Keratinocyte (primary cell): ENCODE results near the gene LCA5. TPM values are rescaled to one million over a fixed set of nuclear protein-coding genes. Genes with fewer than 3 reads are reported as not detected.

Experiments
- DNase-seq: peaks from one replicate; pipeline ENCODE4 v3.0.0-alpha.2; 2011; ENCODE audit warnings: low read depth, missing footprints, low spot score
- FAIRE-seq: peaks from 2 replicates; lab custom pipeline; 2011; peaks lifted over from hg19 to GRCh38; lab: Jason Lieb, UNC
- H2AFZ ChIP-seq: 2 replicates; pipeline ENCODE4 v1.6.0; 2012; ENCODE audit warnings: low read length, control low read depth, inconsistent platforms; ENCODE audit not compliant: control insufficient read depth
- H3K27ac ChIP-seq: 2 replicates; pipeline ENCODE4 v1.5.1; 2011; ENCODE audit warnings: low read length; ENCODE audit not compliant: control insufficient read depth, insufficient read depth
- H3K27me3 ChIP-seq: 3 replicates; pipeline ENCODE4 v1.6.0; 2011; ENCODE audit warnings: low read length; ENCODE audit not compliant: control insufficient read depth, insufficient read depth; ENCODE audit errors: extremely low read depth
- H3K36me3 ChIP-seq, 2 experiments: 2 replicates in 1 of 2; 3 replicates in 1 of 2; pipeline ENCODE4 v1.5.1; 2011; ENCODE audit warnings: low read length in 2 of 2, mild to moderate bottlenecking in 1 of 2; ENCODE audit not compliant: control insufficient read depth in 2 of 2, insufficient read depth in 2 of 2; ENCODE audit errors: extremely low read depth in 1 of 2
- H3K4me1 ChIP-seq: 3 replicates; pipeline ENCODE4 v1.5.1; 2011; ENCODE audit warnings: low read length; ENCODE audit not compliant: control insufficient read depth, insufficient read depth; ENCODE audit errors: extremely low read depth
- H3K4me2 ChIP-seq: 3 replicates; pipeline ENCODE4 v1.6.0; 2011; ENCODE audit warnings: low read depth, low read length; ENCODE audit not compliant: control insufficient read depth, insufficient read depth; ENCODE audit errors: extremely low read depth
- H3K4me3 ChIP-seq, 3 experiments: fragments of 200-600 bp in 1 of 3; sonication (generic) in 1 of 3; 2 replicates in 2 of 3; 3 replicates in 1 of 3; pipeline ENCODE4 v1.5.1; 2011 to 2016; ENCODE audit warnings: low read length in 3 of 3, mild to moderate bottlenecking in 3 of 3, control low read depth in 2 of 3, inconsistent platforms in 1 of 3, low read depth in 1 of 3, mixed read lengths in 1 of 3, mixed run types in 1 of 3, moderate library complexity in 1 of 3; ENCODE audit not compliant: control insufficient read depth in 2 of 3, insufficient read depth in 2 of 3; ENCODE audit errors: extremely low read depth in 1 of 3
- H3K79me2 ChIP-seq: 2 replicates; pipeline ENCODE4 v1.6.0; 2012; ENCODE audit warnings: low read length; ENCODE audit not compliant: control insufficient read depth, insufficient read depth
- H3K9ac ChIP-seq: 3 replicates; pipeline ENCODE4 v1.6.0; 2011; ENCODE audit warnings: low read length; ENCODE audit not compliant: control insufficient read depth, insufficient read depth; ENCODE audit errors: extremely low read depth
- H3K9me1 ChIP-seq: 3 replicates; pipeline ENCODE4 v1.6.0; 2011; ENCODE audit warnings: low read length; ENCODE audit not compliant: control insufficient read depth, insufficient read depth; ENCODE audit errors: extremely low read depth
- H3K9me3 ChIP-seq: 2 replicates; pipeline ENCODE4 v1.5.1; 2012; ENCODE audit warnings: low read depth, low read length; ENCODE audit not compliant: control insufficient read depth
- H4K20me1 ChIP-seq: 3 replicates; pipeline ENCODE4 v1.6.0; 2011; ENCODE audit warnings: low read length; ENCODE audit not compliant: control insufficient read depth, insufficient read depth; ENCODE audit errors: extremely low read depth
- EZH2 ChIP-seq: IDR thresholded peaks from one replicate; pipeline ENCODE4 v1.6.1; 2012; ENCODE audit warnings: inconsistent platforms, mild to moderate bottlenecking, low read length, moderate library complexity
- dilution Hi-C: fragments of 300-500 bp; cut with MboI; formaldehyde crosslinking; loops from one replicate; pipeline ENCODE4 v1.7.0; 2020; ENCODE audit warnings: low sequenced_read_pairs; ENCODE audit not compliant: extremely low pct_ligation_motif_present
- polyA plus RNA-seq, 5 experiments: library from polyadenylated mRNA; depleted of rRNA in 3 of 5; stranded (reverse) in 3 of 5; stranded (forward) in 1 of 5; unstranded in 1 of 5; fragments of >200 nt; gene quantifications; 1 replicate in 1 of 5; 2 replicates in 3 of 5; 3 replicates in 1 of 5; pipeline versions ENCODE4 v1.2.1 to v1.2.3, GENCODE V29; 2011 to 2012; ENCODE audit warnings: missing spikeins in 2 of 5, low read depth in 1 of 5, low replicate concordance in 1 of 5
- TF ChIP-seq, protein P1 (sequence below), 3 experiments: IDR thresholded peaks in 1 of 3; conservative IDR thresholded peaks in 1 of 3; optimal IDR thresholded peaks in 1 of 3; 2 replicates in 2 of 3; 3 replicates in 1 of 3; pipeline versions ENCODE3 to v1.5.1; 2011; ENCODE audit warnings: low read length in 3 of 3, mild to moderate bottlenecking in 3 of 3, moderate library complexity in 2 of 3, control low read depth in 1 of 3, inconsistent platforms in 1 of 3; ENCODE audit not compliant: insufficient read depth in 2 of 3; ENCODE audit errors: extremely low read depth in 1 of 3

The LCA5 gene
- polyA plus RNA-seq, 1 donor (not counting 4 experiments of a cell fraction or from before 2014, with no cell fraction given), result 1.6 TPM

DNA sequence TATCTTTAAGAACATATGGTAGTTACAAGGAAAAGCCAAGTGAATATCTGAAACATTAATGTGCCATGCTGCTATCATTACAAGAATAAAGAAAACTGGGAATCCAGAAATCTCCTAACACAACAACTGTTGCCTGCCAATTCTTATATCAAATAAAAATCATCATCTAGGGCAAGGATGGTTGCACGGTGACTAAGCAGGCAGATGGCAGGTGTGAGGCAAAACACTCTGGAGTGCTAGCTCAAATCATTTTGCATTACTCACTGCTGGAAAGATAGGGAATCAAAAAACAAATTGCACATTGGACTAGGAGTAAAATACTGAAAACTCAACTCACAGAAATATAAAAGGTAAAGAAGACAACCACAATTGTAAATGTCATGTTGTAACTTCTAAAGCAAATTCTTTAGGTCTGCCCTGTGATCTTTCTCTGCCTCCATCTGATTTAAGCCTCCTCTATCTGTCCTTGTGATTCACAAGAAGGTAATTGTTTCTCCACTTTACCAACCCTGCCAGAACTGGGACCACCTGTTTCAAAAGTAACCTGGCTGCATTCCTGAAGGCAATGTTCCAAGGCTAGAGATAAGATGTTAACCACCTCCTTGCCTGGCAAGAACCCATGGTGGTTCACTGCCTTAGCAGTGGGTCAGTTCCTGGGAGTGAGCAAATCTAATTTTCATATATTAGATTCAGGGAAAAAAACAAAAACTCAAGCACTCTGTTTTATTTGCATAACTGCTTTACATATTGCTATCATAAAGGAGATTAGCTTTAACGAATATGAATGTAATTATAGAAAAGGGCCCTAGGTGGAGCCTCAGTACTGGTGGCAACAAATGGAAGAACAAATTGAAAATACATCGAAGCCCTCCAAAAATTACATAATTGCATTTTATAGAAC lies 33.1 kb upstream of the LCA5 start:
- Histone ChIP-seq H3K27ac (peak overlapping the region; percentile 35), H3K9me3 (no peaks in the 10 kb centered on the region), H3K4me1 (peaks cover 19% of the 10 kb centered on the region), H4K20me1 (no peaks in the 10 kb centered on the region), H3K9me1 (no peaks in the 10 kb centered on the region), H3K4me2 (peak overlapping the region; percentile 59), H3K4me3 (peak overlapping the region in 1 of 3 experiments; percentile 3), H3K27me3 (no peaks in the 10 kb centered on the region), H3K9ac (no peak overlapping the region), H3K79me2 (no peaks in the 10 kb centered on the region), H2AFZ (no peak overlapping the region), H3K36me3 (no peaks in the 10 kb centered on the region)
- FAIRE-seq (peak; percentile 88), DNase-seq (peak; percentile 7)
- TF ChIP-seq, protein P1, sequence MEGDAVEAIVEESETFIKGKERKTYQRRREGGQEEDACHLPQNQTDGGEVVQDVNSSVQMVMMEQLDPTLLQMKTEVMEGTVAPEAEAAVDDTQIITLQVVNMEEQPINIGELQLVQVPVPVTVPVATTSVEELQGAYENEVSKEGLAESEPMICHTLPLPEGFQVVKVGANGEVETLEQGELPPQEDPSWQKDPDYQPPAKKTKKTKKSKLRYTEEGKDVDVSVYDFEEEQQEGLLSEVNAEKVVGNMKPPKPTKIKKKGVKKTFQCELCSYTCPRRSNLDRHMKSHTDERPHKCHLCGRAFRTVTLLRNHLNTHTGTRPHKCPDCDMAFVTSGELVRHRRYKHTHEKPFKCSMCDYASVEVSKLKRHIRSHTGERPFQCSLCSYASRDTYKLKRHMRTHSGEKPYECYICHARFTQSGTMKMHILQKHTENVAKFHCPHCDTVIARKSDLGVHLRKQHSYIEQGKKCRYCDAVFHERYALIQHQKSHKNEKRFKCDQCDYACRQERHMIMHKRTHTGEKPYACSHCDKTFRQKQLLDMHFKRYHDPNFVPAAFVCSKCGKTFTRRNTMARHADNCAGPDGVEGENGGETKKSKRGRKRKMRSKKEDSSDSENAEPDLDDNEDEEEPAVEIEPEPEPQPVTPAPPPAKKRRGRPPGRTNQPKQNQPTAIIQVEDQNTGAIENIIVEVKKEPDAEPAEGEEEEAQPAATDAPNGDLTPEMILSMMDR (optimal IDR thresholded peaks at IDR 0.05 in 1 of 3, IDR thresholded peaks at IDR 0.05 in 1 of 3, conservative IDR thresholded peaks at IDR 0.05 in 1 of 3; ENCODE audit: extremely low read depth in 1 of 3, insufficient read depth in 2 of 3, low read length in 3 of 3), result peak in 2 of 3 experiments; percentile 42 to 48
- TF ChIP-seq EZH2, result no peak
- dilution Hi-C loops, result no loop called here

DNA sequence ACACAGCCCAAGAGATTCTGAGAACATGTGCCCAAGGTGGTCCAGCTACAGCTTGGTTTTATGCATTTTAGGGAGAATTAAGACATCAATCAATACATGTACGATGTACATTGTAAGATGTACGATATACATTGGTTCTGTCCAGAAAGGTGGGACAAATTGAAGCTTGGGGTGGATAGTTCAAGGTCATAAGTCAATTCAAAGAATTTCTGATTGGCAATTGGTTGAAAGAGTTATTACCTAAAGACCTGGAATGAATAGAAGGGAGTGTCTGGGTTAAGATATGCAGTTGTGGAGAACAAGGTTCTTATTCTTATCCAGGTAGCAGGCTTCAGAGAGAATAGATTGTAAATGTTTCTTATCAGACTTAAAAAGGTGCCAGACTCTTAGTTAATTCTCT lies 31.8 kb upstream of the LCA5 start:
- dilution Hi-C loops, result no loop called here
- FAIRE-seq (no peak), DNase-seq (no peak)
- peaks cover 15% of the 10 kb centered on the region for H3K4me1 ChIP-seq
- H3K9ac ChIP-seq, result no peak overlapping the region
- H3K36me3 ChIP-seq, result no peaks in the 10 kb centered on the region
- H3K9me3 ChIP-seq, result no peaks in the 10 kb centered on the region
- H4K20me1 ChIP-seq, result no peaks in the 10 kb centered on the region
- no peak overlapping the region for H3K27ac ChIP-seq
- H3K9me1 ChIP-seq, result no peaks in the 10 kb centered on the region
- TF ChIP-seq, protein P1 (optimal IDR thresholded peaks at IDR 0.05 in 1 of 3, IDR thresholded peaks at IDR 0.05 in 1 of 3, conservative IDR thresholded peaks at IDR 0.05 in 1 of 3; ENCODE audit: extremely low read depth in 1 of 3, insufficient read depth in 2 of 3, low read length in 3 of 3), result no peak
- no peak for TF ChIP-seq EZH2
- H3K27me3 ChIP-seq, result no peaks in the 10 kb centered on the region
- H3K79me2 ChIP-seq, result no peaks in the 10 kb centered on the region
- H2AFZ ChIP-seq, result no peak overlapping the region
- H3K4me2 ChIP-seq, result no peak overlapping the region
- no peak overlapping the region for H3K4me3 ChIP-seq
